Skeletal muscle satellite cell (primary cell): ENCODE data around the gene VSIG10L.

ENCODE experiments used
- H3K27me3 ChIP-seq: 2 replicates; pipeline ENCODE4 v1.7.0; 2013; ENCODE audit warnings: low read length; ENCODE audit not compliant: control insufficient read depth, insufficient read depth
- H3K36me3 ChIP-seq: 2 replicates; pipeline ENCODE4 v1.7.0; 2013; ENCODE audit warnings: mild to moderate bottlenecking, control low read depth, low read length; ENCODE audit not compliant: insufficient read depth
- H3K4me1 ChIP-seq: 2 replicates; pipeline ENCODE4 v1.7.0; 2013; ENCODE audit warnings: low read length; ENCODE audit not compliant: control insufficient read depth, insufficient read depth
- H3K4me2 ChIP-seq: 2 replicates; pipeline ENCODE4 v1.7.0; 2013; ENCODE audit warnings: mild to moderate bottlenecking, low read length
- H3K4me3 ChIP-seq: 2 replicates; pipeline ENCODE4 v1.7.0; 2013; ENCODE audit warnings: low read length
- H3K9ac ChIP-seq: 2 replicates; pipeline ENCODE4 v1.7.0; 2013; ENCODE audit warnings: mild to moderate bottlenecking, low read depth, low read length, moderate library complexity
- H3K9me3 ChIP-seq: replicated peaks from 2 replicates; pipeline ENCODE4 v1.7.0; 2013; ENCODE audit warnings: mild to moderate bottlenecking, control low read depth, low read length

Gene VSIG10L

DNA sequence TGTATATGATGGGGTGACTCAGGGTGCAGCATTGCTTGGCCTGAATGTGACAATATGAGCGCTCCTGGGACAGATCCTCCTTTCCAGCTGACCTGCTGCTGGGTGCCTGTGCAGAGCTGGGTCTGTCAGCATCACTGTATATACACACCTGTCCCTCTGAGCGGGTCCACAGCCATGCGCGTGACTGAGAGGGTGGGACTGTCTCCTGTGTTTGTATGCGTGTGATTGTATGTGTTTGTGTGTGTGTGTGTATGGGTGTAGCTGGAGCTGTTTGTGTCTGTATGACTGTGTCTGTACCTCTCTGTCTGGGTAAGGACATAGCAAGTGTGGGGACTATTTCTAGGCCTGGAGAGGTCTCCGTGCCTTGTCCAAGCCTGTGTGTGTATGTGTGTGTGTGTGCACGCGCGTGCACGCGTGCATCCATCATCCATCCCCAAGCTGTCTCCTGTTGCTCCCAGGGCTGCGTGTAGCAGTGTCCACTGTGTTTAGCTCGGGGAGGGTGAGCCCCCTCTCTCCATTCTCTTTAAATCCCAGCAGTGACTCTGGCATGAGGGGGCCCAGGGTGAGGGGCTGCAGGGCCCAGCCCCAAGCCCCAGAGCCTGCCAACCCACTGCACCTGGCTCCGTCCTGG lies 22.2 kb downstream of the VSIG10L start:
- no peak overlapping the region for H3K4me2 ChIP-seq
- no peak overlapping the region for H3K9ac ChIP-seq
- H3K4me1 ChIP-seq = no peaks in the 10 kb centered on the region
- no peaks in the 10 kb centered on the region for H3K27me3 ChIP-seq
- H3K4me3 ChIP-seq = no peak overlapping the region
- H3K36me3 ChIP-seq = no peaks in the 10 kb centered on the region
- H3K9me3 ChIP-seq = no peaks in the 10 kb centered on the region

- Histone ChIP-seq H3K36me3 (no peaks in the 10 kb centered on the region), H3K27me3 (no peaks in the 10 kb centered on the region), H3K9ac (no peak overlapping the region), H3K4me2 (no peak overlapping the region), H3K4me3 (no peak overlapping the region), H3K4me1 (no peaks in the 10 kb centered on the region), H3K9me3 (no peaks in the 10 kb centered on the region)
Measured at GRCh38 chr19:51318687-51319648, 23.0 kb downstream of the VSIG10L start.

- Histone ChIP-seq H3K9ac (no peak overlapping the region), H3K4me2 (no peak overlapping the region), H3K4me3 (no peak overlapping the region), H3K9me3 (no peaks in the 10 kb centered on the region), H3K27me3 (no peaks in the 10 kb centered on the region), H3K4me1 (no peaks in the 10 kb centered on the region), H3K36me3 (no peaks in the 10 kb centered on the region)
Measured at GRCh38 chr19:51317968-51318367, 24.0 kb downstream of the VSIG10L start.

DNA sequence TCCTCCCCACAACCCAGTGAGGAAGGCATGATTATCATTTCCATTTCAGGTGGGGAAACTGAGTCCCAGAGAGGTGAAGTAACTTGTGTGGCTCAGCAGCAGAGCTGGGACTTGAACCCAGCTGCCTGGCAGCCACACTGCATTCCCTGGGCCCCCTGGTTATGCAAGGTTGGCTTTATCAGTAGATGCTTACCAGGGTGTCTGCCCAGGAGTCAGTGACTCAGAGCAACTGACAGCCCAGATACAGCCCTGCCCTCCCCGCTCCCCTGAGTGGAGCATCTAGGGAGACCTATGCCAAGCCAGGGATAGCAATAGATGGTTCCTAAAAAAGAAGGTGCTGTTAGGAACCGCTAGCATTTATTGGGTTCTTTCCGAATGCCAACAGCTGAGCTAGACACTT lies 24.6 kb downstream of the VSIG10L start:
- no peaks in the 10 kb centered on the region for H3K27me3 ChIP-seq
- no peaks in the 10 kb centered on the region for H3K9me3 ChIP-seq
- no peak overlapping the region for H3K4me2 ChIP-seq
- no peak overlapping the region for H3K4me3 ChIP-seq
- H3K36me3 ChIP-seq = no peaks in the 10 kb centered on the region
- H3K4me1 ChIP-seq = no peaks in the 10 kb centered on the region
- no peak overlapping the region for H3K9ac ChIP-seq

DNA sequence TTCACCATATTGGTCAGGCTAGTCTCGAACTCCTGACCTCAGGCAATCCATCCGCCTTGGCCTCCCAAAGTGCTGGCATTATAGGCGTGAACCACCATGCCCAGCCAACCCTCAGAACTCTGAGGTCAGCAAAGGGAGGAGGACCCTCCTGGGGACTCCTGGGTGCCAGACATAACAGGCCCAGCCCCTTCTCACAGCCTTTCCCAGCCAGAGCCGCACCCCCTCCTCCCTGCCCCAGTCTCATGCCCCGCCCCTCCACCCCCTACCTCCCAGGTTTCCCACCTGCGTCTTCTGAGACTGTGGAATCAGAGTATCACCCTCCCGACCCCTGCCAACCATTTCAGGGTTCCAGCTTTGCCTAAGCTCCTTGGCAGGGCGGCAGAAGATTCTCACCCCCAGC lies 25.3 kb downstream of the VSIG10L start:
- no peak overlapping the region for H3K4me3 ChIP-seq
- no peak overlapping the region for H3K9ac ChIP-seq
- H3K4me2 ChIP-seq = no peak overlapping the region
- no peaks in the 10 kb centered on the region for H3K9me3 ChIP-seq
- no peaks in the 10 kb centered on the region for H3K36me3 ChIP-seq
- no peaks in the 10 kb centered on the region for H3K4me1 ChIP-seq
- no peaks in the 10 kb centered on the region for H3K27me3 ChIP-seq

DNA sequence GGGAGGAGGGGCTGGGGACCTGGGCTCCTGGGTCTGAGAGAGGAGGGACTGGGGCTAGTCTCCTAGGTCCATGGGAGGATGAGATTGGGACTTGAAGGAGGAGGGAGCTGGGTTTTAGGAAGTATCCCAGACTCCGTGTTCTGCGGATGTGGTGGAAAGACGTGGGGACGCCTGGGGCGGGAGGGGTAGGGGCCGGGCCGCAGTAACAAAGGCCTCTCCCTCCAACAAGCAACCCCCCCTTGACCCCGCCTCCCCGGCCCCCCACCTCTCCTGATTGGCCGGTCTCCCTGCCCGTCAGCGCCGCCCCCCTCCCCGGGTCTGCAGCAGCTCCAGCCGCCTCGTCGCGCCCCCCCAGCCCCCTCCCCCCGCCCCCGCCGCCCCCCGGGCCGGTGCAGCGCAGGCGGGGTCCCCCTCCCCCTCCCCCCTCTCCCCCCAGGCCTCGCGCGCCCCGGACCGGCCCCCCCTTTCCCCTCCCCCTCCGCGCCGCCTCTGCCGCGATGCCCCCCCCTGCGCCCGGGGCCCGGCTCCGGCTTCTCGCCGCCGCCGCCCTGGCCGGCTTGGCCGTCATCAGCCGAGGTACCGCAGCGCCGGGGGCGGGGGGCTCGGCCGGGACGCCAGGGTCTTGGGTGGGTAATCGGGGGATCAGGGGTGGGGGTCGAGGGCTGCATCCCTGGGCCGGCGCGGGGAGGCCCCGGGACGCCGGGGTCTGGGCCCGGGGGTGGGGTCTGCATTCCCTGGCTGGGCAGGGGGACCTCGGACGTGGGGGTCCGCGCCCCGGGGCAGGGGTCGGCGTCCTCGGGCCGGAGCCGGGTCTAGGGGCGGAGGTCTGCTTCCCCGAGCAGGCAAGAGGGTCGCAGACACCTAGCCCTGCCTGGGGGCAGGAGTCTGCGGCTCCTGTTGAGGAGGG lies 30.3 kb downstream of the VSIG10L start, which contains the start of gene IGLON5:
Gene IGLON5, plus strand, starts transcription at position 294 of the 907 bp plus-strand sequence. Its CDS starts 204 bp downstream, at position 498.
- Histone ChIP-seq H3K4me3 (no peak within 1 kb of the TSS), H3K4me2 (no peak within 1 kb of the TSS), H3K9ac (no peak within 1 kb of the TSS), H3K36me3 (no peaks in the 10 kb centered on the region), H3K4me1 (no peaks in the 10 kb centered on the region), H3K27me3 (no peaks in the 10 kb centered on the region), H3K9me3 (no peaks in the 10 kb centered on the region)

DNA sequence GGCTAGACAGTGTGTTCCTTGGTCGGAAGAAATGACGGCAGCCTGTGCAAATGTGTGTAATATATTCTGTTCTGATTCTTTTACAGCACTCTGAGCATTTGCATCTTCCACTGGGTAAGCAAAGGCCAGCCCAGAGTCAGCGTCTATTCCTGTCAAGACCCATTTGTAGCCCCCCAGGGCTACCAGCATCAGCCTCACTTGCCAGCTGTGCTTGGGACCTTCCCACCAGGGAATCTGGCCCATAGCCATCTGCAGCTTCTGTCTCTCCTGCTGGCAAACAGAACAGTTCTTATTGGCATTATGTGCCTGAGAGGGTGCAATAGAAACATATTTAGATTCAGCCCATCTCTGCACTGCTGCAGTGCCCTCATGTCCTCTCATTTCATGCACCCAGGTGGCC lies 36.5 kb downstream of the VSIG10L start:
- Histone ChIP-seq H3K4me1 (no peaks in the 10 kb centered on the region), H3K27me3 (no peaks in the 10 kb centered on the region), H3K4me2 (no peak overlapping the region), H3K9ac (no peak overlapping the region), H3K4me3 (no peak overlapping the region), H3K36me3 (no peaks in the 10 kb centered on the region), H3K9me3 (peaks cover 2% of the 10 kb centered on the region)

GRCh38 chr19:51301266-51301665 lies 40.7 kb downstream of the VSIG10L start:
- Histone ChIP-seq H3K27me3 (no peaks in the 10 kb centered on the region), H3K9me3 (peaks cover 2% of the 10 kb centered on the region), H3K36me3 (no peaks in the 10 kb centered on the region), H3K4me1 (no peaks in the 10 kb centered on the region), H3K4me2 (no peak overlapping the region), H3K9ac (no peak overlapping the region), H3K4me3 (no peak overlapping the region)

DNA sequence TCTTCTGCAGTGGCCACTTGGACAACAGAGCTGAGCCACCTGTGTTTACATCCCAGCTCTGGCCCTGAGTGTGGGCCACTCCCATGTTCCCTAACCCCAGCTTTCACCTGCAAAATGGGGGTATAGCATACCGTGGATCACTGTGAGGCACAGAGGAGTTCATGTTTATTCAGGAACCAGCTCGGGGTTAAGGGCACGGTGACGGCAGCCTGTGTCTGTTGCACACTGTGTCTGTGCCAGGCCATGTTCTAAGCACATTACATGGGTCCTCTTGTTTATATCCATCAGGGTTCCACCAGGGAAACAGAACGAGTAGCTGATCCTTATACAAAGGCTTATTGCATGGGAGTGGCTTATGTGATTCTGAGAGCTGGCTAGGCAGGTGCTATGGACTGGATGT lies 44.5 kb downstream of the VSIG10L start:
- Histone ChIP-seq H3K27me3 (no peaks in the 10 kb centered on the region), H3K4me3 (no peak overlapping the region)

DNA sequence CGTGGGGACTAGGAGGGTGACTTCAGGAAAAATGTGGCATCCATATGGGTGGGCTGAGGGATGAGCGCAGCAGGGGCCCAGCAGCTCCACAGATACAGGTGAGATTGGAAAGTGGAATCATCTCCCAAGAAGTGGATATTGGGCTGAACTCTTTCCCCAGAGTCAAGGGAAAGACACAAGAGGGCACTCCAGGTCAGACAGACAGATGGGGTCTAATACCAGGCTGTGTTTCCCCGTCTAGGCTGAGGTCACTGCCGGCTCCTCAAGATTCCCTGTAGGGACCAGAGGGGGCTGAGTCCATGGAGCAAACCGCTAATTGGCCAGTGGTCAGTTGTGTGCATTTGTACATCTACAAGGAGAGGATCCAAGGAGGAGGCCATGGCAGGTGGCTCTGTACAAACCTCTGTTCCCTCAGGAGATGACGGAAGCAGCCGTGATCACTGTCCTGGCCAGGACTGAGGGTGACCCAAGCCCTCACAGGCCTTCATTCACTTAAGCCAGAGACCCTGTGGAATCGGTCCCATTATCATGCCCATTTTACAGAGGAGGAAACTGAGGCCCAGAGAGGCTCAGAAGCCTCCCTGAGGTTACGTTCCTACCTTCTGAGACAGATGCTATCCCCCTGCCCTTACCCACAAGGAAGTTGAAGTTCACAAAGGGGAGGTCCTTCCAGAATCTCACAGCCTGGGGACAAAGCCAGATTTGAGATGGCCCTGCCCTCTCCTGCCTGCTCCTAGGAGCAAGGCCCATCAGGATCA lies 45.4 kb downstream of the VSIG10L start:
- no peaks in the 10 kb centered on the region for H3K9me3 ChIP-seq
- no peak overlapping the region for H3K4me3 ChIP-seq
- no peak overlapping the region for H3K9ac ChIP-seq
- H3K4me1 ChIP-seq = no peaks in the 10 kb centered on the region
- H3K36me3 ChIP-seq = no peaks in the 10 kb centered on the region
- H3K27me3 ChIP-seq = no peaks in the 10 kb centered on the region
- no peak overlapping the region for H3K4me2 ChIP-seq

More for the DNA sequence above, 44.5 kb downstream of the VSIG10L start:
- H3K36me3 ChIP-seq = no peaks in the 10 kb centered on the region
- no peaks in the 10 kb centered on the region for H3K4me1 ChIP-seq
- H3K9me3 ChIP-seq = no peaks in the 10 kb centered on the region
- no peak overlapping the region for H3K9ac ChIP-seq
- no peak overlapping the region for H3K4me2 ChIP-seq
